Thymus (tissue), 11 donors: ENCODE data around the gene SERTAD1. TPM values are rescaled to one million over a fixed set of nuclear protein-coding genes. Genes with fewer than 3 reads are reported as not detected.
"Not testable (repeated sequence)": the region's sequence is repeated elsewhere in the genome, so short reads cannot be mapped to it uniquely, and the experiment has no call there.

Experiments used
- DNase-seq, 9 donors: peaks; one replicate each; pipeline ENCODE4 v3.0.0-alpha.2; 2013; ENCODE audit warnings: low spot score in 9 of 9, low read depth in 6 of 9, missing footprints in 1 of 9
- H3K27ac ChIP-seq, 2 donors: one replicate each; pipeline ENCODE4 v1.5.1; 2013; ENCODE audit warnings: control low read depth in 1 of 2, low read depth in 1 of 2, low read length in 1 of 2, mild to moderate bottlenecking in 1 of 2, moderate library complexity in 1 of 2
- H3K27me3 ChIP-seq, 2 donors: one replicate each; pipeline ENCODE4 v1.5.1; 2013; ENCODE audit warnings: low read length in 1 of 2; ENCODE audit not compliant: control insufficient read depth in 2 of 2, insufficient read depth in 1 of 2
- H3K36me3 ChIP-seq, 2 donors: one replicate each; pipeline ENCODE4 v1.5.1; 2013; ENCODE audit warnings: low read length in 1 of 2, mild to moderate bottlenecking in 1 of 2, moderate library complexity in 1 of 2; ENCODE audit not compliant: control insufficient read depth in 2 of 2, insufficient read depth in 2 of 2
- H3K4me1 ChIP-seq, 2 donors: one replicate each; pipeline ENCODE4 v1.5.1; 2013; ENCODE audit warnings: low read length in 2 of 2; ENCODE audit not compliant: control insufficient read depth in 2 of 2, insufficient read depth in 2 of 2
- H3K4me3 ChIP-seq, 2 donors: one replicate each; pipeline ENCODE4 v1.5.1; 2013; ENCODE audit warnings: low read length in 2 of 2, control low read depth in 1 of 2, mild to moderate bottlenecking in 1 of 2
- H3K9me3 ChIP-seq, 2 donors: one replicate each; pipeline ENCODE4 v1.5.1; 2013; ENCODE audit warnings: low read length in 1 of 2, mild to moderate bottlenecking in 1 of 2; ENCODE audit not compliant: control insufficient read depth in 2 of 2, insufficient read depth in 1 of 2
- WGBS: extraction: QIAGEN DNeasy Blood & Tissue Kit; methylation state at CpG from one replicate; pipeline ENCODE4 v1.1.7; 2013; 5-methylcytosine and 5-hydroxymethylcytosine counted together
- polyA plus RNA-seq: library from polyadenylated mRNA; stranded (reverse); fragments of 200-250 nt; gene quantifications from one replicate; pipeline ENCODE4 v1.2.3, GENCODE V29; 2013
- total RNA-seq: library from RNA; stranded (reverse); fragments of 120-200 nt; gene quantifications from one replicate; pipeline ENCODE4 v1.2.4, GENCODE V29; 2013
- donor health status: healthy.

Gene SERTAD1
- total and polyA plus RNA-seq, 2 donors, result 7.6 to 15.4 TPM

- peak; percentile 89 to 98 (median 94) for DNase-seq
- H3K4me3 ChIP-seq, result peak within 1 kb of the TSS; percentile 51 to 53
- H3K27me3 ChIP-seq, result peaks cover 28 to 56% of the 10 kb centered on the region in 2 donors
- WGBS, result under 1% methylated on average over 54 of the region's 54 CpGs
- H3K4me1 ChIP-seq, result peaks cover 9 to 21% of the 10 kb centered on the region in 2 donors
- H3K9me3 ChIP-seq, result peaks cover 0 to 7% of the 10 kb centered on the region in 2 donors
- no peaks in the 10 kb centered on the region for H3K36me3 ChIP-seq
- peak within 1 kb of the TSS; percentile 45 to 62 for H3K27ac ChIP-seq
Observed at GRCh38 chr19:40465557-40466218, 39.9 kb upstream of the SERTAD1 start, which contains the start of gene BLVRB. Gene BLVRB (minus strand): TSS chr19:40465745. CDS start chr19:40465688, 57 bp downstream.

GRCh38 chr19:40465025-40465556 is 39.3 kb upstream of the SERTAD1 start:
- DNase-seq, result peak in 1 of 9 donors; percentile 28
- H3K27me3 ChIP-seq, result peaks cover 28 to 53% of the 10 kb centered on the region in 2 donors
- peak overlapping the region; percentile 45 to 62 for H3K27ac ChIP-seq
- H3K4me3 ChIP-seq, result peak overlapping the region; percentile 51 to 53
- WGBS, result 15% methylated on average over 11 of the region's 11 CpGs
- no peaks in the 10 kb centered on the region for H3K36me3 ChIP-seq
- H3K9me3 ChIP-seq, result peaks cover 0 to 7% of the 10 kb centered on the region in 2 donors
- H3K4me1 ChIP-seq, result peaks cover 9 to 21% of the 10 kb centered on the region in 2 donors

- peaks cover 28 to 50% of the 10 kb centered on the region in 2 donors for H3K27me3 ChIP-seq
- H3K27ac ChIP-seq, result peak overlapping the region; percentile 45 to 62
- H3K4me3 ChIP-seq, result peak overlapping the region in 1 of 2 donors; percentile 53
- peaks cover 0 to 7% of the 10 kb centered on the region in 2 donors for H3K9me3 ChIP-seq
- DNase-seq, result peak in 7 of 9 donors; percentile 38 to 77 (median 55)
- peaks cover 9 to 21% of the 10 kb centered on the region in 2 donors for H3K4me1 ChIP-seq
- WGBS, result 25% methylated on average over 11 of the region's 11 CpGs
- no peaks in the 10 kb centered on the region for H3K36me3 ChIP-seq
Observed at GRCh38 chr19:40464059-40465024, 38.5 kb upstream of the SERTAD1 start.

GRCh38 chr19:40463587-40464037 is 37.8 kb upstream of the SERTAD1 start:
- not testable (repeated sequence) for DNase-seq
- 86% methylated on average over 12 of the region's 12 CpGs for WGBS

GRCh38 chr19:40461669-40462221 is 36.0 kb upstream of the SERTAD1 start:
- no peaks in the 10 kb centered on the region for H3K36me3 ChIP-seq
- H3K4me3 ChIP-seq, result no peak overlapping the region
- peaks cover 4 to 21% of the 10 kb centered on the region in 2 donors for H3K4me1 ChIP-seq
- no peak overlapping the region for H3K27ac ChIP-seq
- H3K27me3 ChIP-seq, result peaks cover 6 to 26% of the 10 kb centered on the region in 2 donors
- DNase-seq, result no peak
- peaks cover 0 to 7% of the 10 kb centered on the region in 2 donors for H3K9me3 ChIP-seq
- 60% methylated on average over 7 of the region's 7 CpGs for whole genome bisulfite sequencing

More at GRCh38 chr19:40463587-40464037, 37.8 kb upstream of the SERTAD1 start:
- not testable (repeated sequence) for H3K4me3 ChIP-seq, H3K36me3 ChIP-seq, H3K9me3 ChIP-seq, H3K27ac ChIP-seq
- H3K27me3 ChIP-seq, result peaks cover 25 to 43% of the 10 kb centered on the region in 2 donors
- peaks cover 9 to 21% of the 10 kb centered on the region in 2 donors for H3K4me1 ChIP-seq

- Histone ChIP-seq H3K4me1 (peaks cover 2 to 8% of the 10 kb centered on the region in 2 donors), H3K4me3 (no peak overlapping the region), H3K36me3 (no peaks in the 10 kb centered on the region), H3K9me3 (no peaks in the 10 kb centered on the region), H3K27ac (no peak overlapping the region), H3K27me3 (peaks cover 0 to 11% of the 10 kb centered on the region in 2 donors)
- WGBS, result 99% methylated on average over 3 of the region's 3 CpGs
- no peak for DNase-seq
Observed at GRCh38 chr19:40460185-40460584, 34.4 kb upstream of the SERTAD1 start.

- no peaks in the 10 kb centered on the region for H3K36me3 ChIP-seq
- no peak for DNase-seq
- no peaks in the 10 kb centered on the region for H3K27me3 ChIP-seq
- H3K4me3 ChIP-seq, result no peak overlapping the region
- H3K4me1 ChIP-seq, result peaks cover 0 to 2% of the 10 kb centered on the region in 2 donors
- H3K27ac ChIP-seq, result no peak overlapping the region
- no peaks in the 10 kb centered on the region for H3K9me3 ChIP-seq
- WGBS, result 97% methylated on average over 3 of the region's 3 CpGs
Observed at GRCh38 chr19:40458597-40458974, 32.8 kb upstream of the SERTAD1 start.

- no peak overlapping the region for H3K27ac ChIP-seq
- peaks cover 0 to 2% of the 10 kb centered on the region in 2 donors for H3K4me1 ChIP-seq
- no peak overlapping the region for H3K4me3 ChIP-seq
- H3K27me3 ChIP-seq, result no peaks in the 10 kb centered on the region
- H3K9me3 ChIP-seq, result no peaks in the 10 kb centered on the region
- DNase-seq, result no peak
- WGBS, result 95% methylated on average over 27 of the region's 27 CpGs
- H3K36me3 ChIP-seq, result no peaks in the 10 kb centered on the region
Observed at GRCh38 chr19:40457953-40458596, 32.3 kb upstream of the SERTAD1 start.
